Measurements from ENCODE around the gene MGRN1. TPM values are rescaled to one million over a fixed set of nuclear protein-coding genes. Genes with fewer than 3 reads are reported as not detected.

The MGRN1 gene
- total RNA-seq, 1 donor = 34.3 TPM

- H3K4me3 ChIP-seq (ENCODE audit: low read depth, low read length) = no peak overlapping the region
- no peak for DNase-seq (ENCODE audit: low read depth)
- TF ChIP-seq, protein P1, sequence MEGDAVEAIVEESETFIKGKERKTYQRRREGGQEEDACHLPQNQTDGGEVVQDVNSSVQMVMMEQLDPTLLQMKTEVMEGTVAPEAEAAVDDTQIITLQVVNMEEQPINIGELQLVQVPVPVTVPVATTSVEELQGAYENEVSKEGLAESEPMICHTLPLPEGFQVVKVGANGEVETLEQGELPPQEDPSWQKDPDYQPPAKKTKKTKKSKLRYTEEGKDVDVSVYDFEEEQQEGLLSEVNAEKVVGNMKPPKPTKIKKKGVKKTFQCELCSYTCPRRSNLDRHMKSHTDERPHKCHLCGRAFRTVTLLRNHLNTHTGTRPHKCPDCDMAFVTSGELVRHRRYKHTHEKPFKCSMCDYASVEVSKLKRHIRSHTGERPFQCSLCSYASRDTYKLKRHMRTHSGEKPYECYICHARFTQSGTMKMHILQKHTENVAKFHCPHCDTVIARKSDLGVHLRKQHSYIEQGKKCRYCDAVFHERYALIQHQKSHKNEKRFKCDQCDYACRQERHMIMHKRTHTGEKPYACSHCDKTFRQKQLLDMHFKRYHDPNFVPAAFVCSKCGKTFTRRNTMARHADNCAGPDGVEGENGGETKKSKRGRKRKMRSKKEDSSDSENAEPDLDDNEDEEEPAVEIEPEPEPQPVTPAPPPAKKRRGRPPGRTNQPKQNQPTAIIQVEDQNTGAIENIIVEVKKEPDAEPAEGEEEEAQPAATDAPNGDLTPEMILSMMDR (IDR thresholded peaks at IDR 0.05; ENCODE audit: insufficient read depth, low read length) = peak; percentile 8
Observed at GRCh38 chr16:4682616-4683254, 58.1 kb downstream of the MGRN1 start.

- no peak for DNase-seq (ENCODE audit: low read depth)
- no peak overlapping the region for H3K4me3 ChIP-seq (ENCODE audit: low read depth, low read length)
- TF ChIP-seq, protein P1 (IDR thresholded peaks at IDR 0.05; ENCODE audit: insufficient read depth, low read length) = no peak
Observed at GRCh38 chr16:4683255-4684057, 58.8 kb downstream of the MGRN1 start.

- no peak for DNase-seq (ENCODE audit: low read depth)
- TF ChIP-seq, protein P1 (IDR thresholded peaks at IDR 0.05; ENCODE audit: insufficient read depth, low read length) = no peak
Observed at GRCh38 chr16:4684058-4684715, 59.6 kb downstream of the MGRN1 start.

GRCh38 chr16:4684763-4685162, 60.1 kb downstream of the MGRN1 start:
- DNase-seq (ENCODE audit: low read depth) = no peak
- TF ChIP-seq, protein P1 (IDR thresholded peaks at IDR 0.05; ENCODE audit: insufficient read depth, low read length) = no peak
- H3K4me3 ChIP-seq (ENCODE audit: low read depth, low read length) = no peak overlapping the region

More at GRCh38 chr16:4684058-4684715, 59.6 kb downstream of the MGRN1 start:
- H3K4me3 ChIP-seq (ENCODE audit: low read depth, low read length) = no peak overlapping the region

- no peak overlapping the region for H3K4me3 ChIP-seq (ENCODE audit: low read depth, low read length)
- TF ChIP-seq, protein P1 (IDR thresholded peaks at IDR 0.05; ENCODE audit: insufficient read depth, low read length) = no peak
- no peak for DNase-seq (ENCODE audit: low read depth)
Observed at GRCh38 chr16:4685292-4685691, 60.7 kb downstream of the MGRN1 start.

DNA sequence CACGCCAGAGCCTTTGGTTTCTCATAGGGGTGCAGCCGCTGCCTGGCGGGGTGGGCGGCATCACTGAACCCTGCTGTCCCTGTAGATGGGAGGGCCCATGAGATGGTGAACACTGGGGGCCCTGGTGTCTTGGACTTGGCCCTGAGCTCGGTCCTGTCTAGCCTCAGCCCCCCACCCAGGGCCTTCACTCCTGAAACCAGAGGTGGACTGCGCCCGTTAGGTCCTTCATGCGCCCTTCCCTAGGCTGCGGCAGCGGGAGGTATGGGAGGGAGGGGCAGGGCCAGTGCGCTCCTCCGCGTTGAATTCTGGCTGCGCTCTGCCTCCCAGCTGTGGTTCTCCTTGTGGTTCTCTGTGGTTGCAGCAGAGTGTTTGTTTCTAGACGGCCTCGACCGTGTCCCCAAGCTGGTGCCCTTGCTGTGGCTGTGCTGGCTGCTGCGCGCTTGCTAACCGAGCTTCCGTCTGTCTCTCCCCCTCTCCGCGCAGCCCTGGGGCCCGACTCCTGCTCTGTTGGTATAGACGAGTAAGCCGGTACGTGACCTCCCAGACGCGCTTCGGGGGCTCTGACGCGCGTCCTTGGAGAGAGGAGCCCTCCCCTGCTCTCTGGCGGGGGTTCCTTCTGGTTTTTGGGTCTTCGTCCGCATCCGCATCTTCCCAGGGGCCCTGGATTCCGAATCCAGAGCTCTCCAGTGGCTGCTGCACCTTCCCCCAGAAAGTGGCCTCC, 61.3 kb downstream of the MGRN1 start:
- TF ChIP-seq, protein P1 (IDR thresholded peaks at IDR 0.05; ENCODE audit: insufficient read depth, low read length) = no peak
- no peak for DNase-seq (ENCODE audit: low read depth)
- no peak overlapping the region for H3K4me3 ChIP-seq (ENCODE audit: low read depth, low read length)

All from fibroblast of the aortic adventitia (primary cell).